ENCODE measurements around the gene ZGPAT. TPM values are rescaled to one million over a fixed set of nuclear protein-coding genes. Genes with fewer than 3 reads are reported as not detected.

The ZGPAT gene
- total and polyA plus RNA-seq, 2 of the 13 experiments (the other 11 are each of a cell fraction or from before 2014, with no cell fraction given), result 23.0 to 41.9 TPM

DNA sequence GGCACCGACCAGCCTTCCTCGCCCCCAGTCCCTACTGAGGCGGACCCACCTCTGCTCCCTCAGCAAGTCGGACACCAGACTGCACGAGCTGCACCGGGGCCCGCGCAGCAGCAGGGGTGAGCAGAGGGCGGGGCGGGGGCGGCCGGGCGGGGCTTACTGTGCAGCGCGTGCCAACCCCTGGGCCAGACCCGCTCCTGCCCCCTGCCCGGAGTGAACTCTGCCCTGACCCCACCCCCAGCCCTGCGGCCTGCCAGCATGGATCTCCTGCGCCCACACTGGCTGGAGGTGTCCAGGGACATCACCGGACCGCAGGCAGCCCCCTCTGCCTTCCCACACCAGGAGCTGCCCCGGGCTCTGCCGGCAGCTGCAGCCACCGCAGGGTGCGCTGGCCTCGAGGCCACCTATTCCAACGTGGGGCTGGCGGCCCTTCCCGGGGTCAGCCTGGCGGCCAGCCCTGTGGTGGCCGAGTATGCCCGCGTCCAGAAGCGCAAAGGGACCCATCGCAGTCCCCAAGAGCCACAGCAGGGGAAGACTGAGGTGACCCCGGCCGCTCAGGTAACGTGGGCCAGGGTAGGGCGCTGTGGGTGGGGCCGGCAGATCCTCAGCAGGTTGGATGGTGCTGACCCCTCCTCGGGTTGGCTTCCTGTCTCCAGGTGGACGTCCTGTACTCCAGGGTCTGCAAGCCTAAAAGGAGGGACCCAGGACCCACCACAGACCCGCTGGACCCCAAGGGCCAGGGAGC, 30.3 kb downstream of the ZGPAT start (continued):
- TF ChIP-seq ZBTB20 (CRISPR knock-in tag; IDR thresholded peaks at IDR 0.05; ENCODE audit: borderline replicate concordance, low read depth) (peak; percentile 84), NR1H2 (CRISPR knock-in tag; IDR thresholded peaks at IDR 0.05; ENCODE audit: borderline replicate concordance, low read depth) (peak; percentile 71; the same call in 1 of the 2 replicates), ZNF564 (CRISPR knock-in tag; IDR thresholded peaks at IDR 0.05) (peak; percentile 87), SOX6 (IDR thresholded peaks at IDR 0.05) (no peak), SOX6 (CRISPR knock-in tag; IDR thresholded peaks at IDR 0.05) (peak; percentile 56), XRCC5 (optimal IDR thresholded peaks at IDR 0.05; ENCODE audit: low read length) (peak; percentile 33), HDAC1 (CRISPR knock-in tag; IDR thresholded peaks at IDR 0.05) (peak; percentile 94), ADNP (CRISPR knock-in tag; IDR thresholded peaks at IDR 0.05) (no peak), YEATS2 (CRISPR knock-in tag; IDR thresholded peaks at IDR 0.05; ENCODE audit: borderline replicate concordance) (peak; percentile 72), ZBTB38 (CRISPR knock-in tag; IDR thresholded peaks at IDR 0.05) (peak; percentile 54), ZSCAN20 (CRISPR knock-in tag; IDR thresholded peaks at IDR 0.05; ENCODE audit: borderline replicate concordance) (peak; percentile 54; the same call in 1 of the 2 replicates), ZNF44 (CRISPR knock-in tag; IDR thresholded peaks at IDR 0.05) (peak; percentile 97), RFXAP (CRISPR knock-in tag; IDR thresholded peaks at IDR 0.05; ENCODE audit: borderline replicate concordance) (peak; percentile 61), SKI (IDR thresholded peaks at IDR 0.05; ENCODE audit: partially characterized antibody) (peak; percentile 38)
- TF ChIP-seq, protein P1, sequence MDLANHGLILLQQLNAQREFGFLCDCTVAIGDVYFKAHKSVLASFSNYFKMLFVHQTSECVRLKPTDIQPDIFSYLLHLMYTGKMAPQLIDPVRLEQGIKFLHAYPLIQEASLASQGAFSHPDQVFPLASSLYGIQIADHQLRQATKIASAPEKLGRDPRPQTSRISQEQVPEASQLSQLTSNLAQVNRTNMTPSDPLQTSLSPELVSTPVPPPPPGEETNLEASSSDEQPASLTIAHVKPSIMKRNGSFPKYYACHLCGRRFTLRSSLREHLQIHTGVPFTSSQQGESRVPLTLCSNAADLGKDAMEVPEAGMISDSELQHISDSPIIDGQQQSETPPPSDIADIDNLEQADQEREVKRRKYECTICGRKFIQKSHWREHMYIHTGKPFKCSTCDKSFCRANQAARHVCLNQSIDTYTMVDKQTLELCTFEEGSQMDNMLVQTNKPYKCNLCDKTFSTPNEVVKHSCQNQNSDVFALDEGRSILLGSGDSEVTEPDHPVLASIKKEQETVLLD (CRISPR knock-in tag; IDR thresholded peaks at IDR 0.05; ENCODE audit: low read depth), result peak; percentile 86
- TF ChIP-seq, protein P2, sequence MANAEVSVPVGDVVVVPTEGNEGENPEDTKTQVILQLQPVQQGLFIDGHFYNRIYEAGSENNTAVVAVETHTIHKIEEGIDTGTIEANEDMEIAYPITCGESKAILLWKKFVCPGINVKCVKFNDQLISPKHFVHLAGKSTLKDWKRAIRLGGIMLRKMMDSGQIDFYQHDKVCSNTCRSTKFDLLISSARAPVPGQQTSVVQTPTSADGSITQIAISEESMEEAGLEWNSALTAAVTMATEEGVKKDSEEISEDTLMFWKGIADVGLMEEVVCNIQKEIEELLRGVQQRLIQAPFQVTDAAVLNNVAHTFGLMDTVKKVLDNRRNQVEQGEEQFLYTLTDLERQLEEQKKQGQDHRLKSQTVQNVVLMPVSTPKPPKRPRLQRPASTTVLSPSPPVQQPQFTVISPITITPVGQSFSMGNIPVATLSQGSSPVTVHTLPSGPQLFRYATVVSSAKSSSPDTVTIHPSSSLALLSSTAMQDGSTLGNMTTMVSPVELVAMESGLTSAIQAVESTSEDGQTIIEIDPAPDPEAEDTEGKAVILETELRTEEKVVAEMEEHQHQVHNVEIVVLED (CRISPR knock-in tag; IDR thresholded peaks at IDR 0.05; ENCODE audit: borderline replicate concordance), result peak; percentile 49; the same call in 1 of the 2 replicates
- TF ChIP-seq, protein P3, sequence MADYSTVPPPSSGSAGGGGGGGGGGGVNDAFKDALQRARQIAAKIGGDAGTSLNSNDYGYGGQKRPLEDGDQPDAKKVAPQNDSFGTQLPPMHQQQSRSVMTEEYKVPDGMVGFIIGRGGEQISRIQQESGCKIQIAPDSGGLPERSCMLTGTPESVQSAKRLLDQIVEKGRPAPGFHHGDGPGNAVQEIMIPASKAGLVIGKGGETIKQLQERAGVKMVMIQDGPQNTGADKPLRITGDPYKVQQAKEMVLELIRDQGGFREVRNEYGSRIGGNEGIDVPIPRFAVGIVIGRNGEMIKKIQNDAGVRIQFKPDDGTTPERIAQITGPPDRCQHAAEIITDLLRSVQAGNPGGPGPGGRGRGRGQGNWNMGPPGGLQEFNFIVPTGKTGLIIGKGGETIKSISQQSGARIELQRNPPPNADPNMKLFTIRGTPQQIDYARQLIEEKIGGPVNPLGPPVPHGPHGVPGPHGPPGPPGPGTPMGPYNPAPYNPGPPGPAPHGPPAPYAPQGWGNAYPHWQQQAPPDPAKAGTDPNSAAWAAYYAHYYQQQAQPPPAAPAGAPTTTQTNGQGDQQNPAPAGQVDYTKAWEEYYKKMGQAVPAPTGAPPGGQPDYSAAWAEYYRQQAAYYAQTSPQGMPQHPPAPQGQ (CRISPR knock-in tag; IDR thresholded peaks at IDR 0.05; ENCODE audit: borderline replicate concordance), result 0 out of 2 replicates have a peak, but pooled peaks have one; percentile 67
- TF ChIP-seq, protein P4, sequence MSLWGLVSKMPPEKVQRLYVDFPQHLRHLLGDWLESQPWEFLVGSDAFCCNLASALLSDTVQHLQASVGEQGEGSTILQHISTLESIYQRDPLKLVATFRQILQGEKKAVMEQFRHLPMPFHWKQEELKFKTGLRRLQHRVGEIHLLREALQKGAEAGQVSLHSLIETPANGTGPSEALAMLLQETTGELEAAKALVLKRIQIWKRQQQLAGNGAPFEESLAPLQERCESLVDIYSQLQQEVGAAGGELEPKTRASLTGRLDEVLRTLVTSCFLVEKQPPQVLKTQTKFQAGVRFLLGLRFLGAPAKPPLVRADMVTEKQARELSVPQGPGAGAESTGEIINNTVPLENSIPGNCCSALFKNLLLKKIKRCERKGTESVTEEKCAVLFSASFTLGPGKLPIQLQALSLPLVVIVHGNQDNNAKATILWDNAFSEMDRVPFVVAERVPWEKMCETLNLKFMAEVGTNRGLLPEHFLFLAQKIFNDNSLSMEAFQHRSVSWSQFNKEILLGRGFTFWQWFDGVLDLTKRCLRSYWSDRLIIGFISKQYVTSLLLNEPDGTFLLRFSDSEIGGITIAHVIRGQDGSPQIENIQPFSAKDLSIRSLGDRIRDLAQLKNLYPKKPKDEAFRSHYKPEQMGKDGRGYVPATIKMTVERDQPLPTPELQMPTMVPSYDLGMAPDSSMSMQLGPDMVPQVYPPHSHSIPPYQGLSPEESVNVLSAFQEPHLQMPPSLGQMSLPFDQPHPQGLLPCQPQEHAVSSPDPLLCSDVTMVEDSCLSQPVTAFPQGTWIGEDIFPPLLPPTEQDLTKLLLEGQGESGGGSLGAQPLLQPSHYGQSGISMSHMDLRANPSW (CRISPR knock-in tag; IDR thresholded peaks at IDR 0.05; ENCODE audit: borderline replicate concordance), result no peak
- TF ChIP-seq, protein P5, sequence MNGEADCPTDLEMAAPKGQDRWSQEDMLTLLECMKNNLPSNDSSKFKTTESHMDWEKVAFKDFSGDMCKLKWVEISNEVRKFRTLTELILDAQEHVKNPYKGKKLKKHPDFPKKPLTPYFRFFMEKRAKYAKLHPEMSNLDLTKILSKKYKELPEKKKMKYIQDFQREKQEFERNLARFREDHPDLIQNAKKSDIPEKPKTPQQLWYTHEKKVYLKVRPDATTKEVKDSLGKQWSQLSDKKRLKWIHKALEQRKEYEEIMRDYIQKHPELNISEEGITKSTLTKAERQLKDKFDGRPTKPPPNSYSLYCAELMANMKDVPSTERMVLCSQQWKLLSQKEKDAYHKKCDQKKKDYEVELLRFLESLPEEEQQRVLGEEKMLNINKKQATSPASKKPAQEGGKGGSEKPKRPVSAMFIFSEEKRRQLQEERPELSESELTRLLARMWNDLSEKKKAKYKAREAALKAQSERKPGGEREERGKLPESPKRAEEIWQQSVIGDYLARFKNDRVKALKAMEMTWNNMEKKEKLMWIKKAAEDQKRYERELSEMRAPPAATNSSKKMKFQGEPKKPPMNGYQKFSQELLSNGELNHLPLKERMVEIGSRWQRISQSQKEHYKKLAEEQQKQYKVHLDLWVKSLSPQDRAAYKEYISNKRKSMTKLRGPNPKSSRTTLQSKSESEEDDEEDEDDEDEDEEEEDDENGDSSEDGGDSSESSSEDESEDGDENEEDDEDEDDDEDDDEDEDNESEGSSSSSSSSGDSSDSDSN (CRISPR knock-in tag; IDR thresholded peaks at IDR 0.05), result peak; percentile 95
